Stomach (tissue), 9 donors: ENCODE results near the gene FAM187B. TPM values are rescaled to one million over a fixed set of nuclear protein-coding genes. Genes with fewer than 3 reads are reported as not detected.

Experiments used
- DNase-seq, 2 donors: peaks; one replicate each; pipeline versions ENCODE4 v3.0.0 to v3.0.0-alpha.2; 2013 to 2019
- H3K27ac ChIP-seq, 5 donors: fragments of 200-600 bp in 4 of 5; sonication (generic) in 4 of 5; one replicate each; pipeline ENCODE4 v1.5.1; 2013 to 2019; ENCODE audit warnings: mild to moderate bottlenecking in 1 of 5, moderate library complexity in 1 of 5
- H3K27me3 ChIP-seq, 3 donors: fragments of 200-600 bp; sonication (generic); one replicate each; pipeline ENCODE4 v1.5.1; 2017 to 2019; ENCODE audit warnings: mixed run types in 1 of 3
- H3K36me3 ChIP-seq, 4 donors: fragments of 200-600 bp; sonication (generic); 1 replicate in 3 of 4; 2 replicates in 1 of 4; pipeline ENCODE4 v1.5.1; 2016 to 2019
- H3K4me1 ChIP-seq, 4 donors: fragments of 200-600 bp; sonication (generic); one replicate each; pipeline ENCODE4 v1.5.1; 2016 to 2019
- H3K4me3 ChIP-seq, 4 donors: fragments of 200-600 bp; sonication (generic) in 3 of 4; one replicate each; pipeline ENCODE4 v1.5.1; 2016 to 2019; ENCODE audit warnings: mild to moderate bottlenecking in 1 of 4
- H3K9me3 ChIP-seq, 4 donors: fragments of 200-600 bp; sonication (generic); one replicate each; pipeline ENCODE4 v1.5.1; 2016 to 2019
- CTCF ChIP-seq, 7 experiments: fragments of 450-650 bp in 4 of 7; fragments of 200-600 bp in 3 of 7; sonication (generic) in 3 of 7; IDR thresholded peaks; one replicate each; pipeline ENCODE4 v1.5.1; 2016 to 2019; ENCODE audit warnings: antibody characterized with exemption in 7 of 7, control low read depth in 2 of 7, mild to moderate bottlenecking in 1 of 7
- EP300 ChIP-seq: sonication (generic); formaldehyde crosslinking; IDR thresholded peaks from one replicate; pipeline ENCODE4 v1.6.1; 2017; ENCODE audit warnings: antibody characterized with exemption
- POLR2A ChIP-seq, 4 donors: fragments of 450-650 bp; IDR thresholded peaks; one replicate each; pipeline ENCODE4 v1.6.1; 2016; ENCODE audit warnings: antibody characterized with exemption in 4 of 4, control low read depth in 2 of 4, mild to moderate bottlenecking in 1 of 4, moderate library complexity in 1 of 4
- POLR2AphosphoS5 ChIP-seq, 3 donors: sonication (generic); formaldehyde crosslinking; IDR thresholded peaks; one replicate each; pipeline ENCODE4 v1.6.1; 2016; ENCODE audit warnings: antibody characterized with exemption in 3 of 3
- WGBS, 5 donors: extraction: QIAGEN DNeasy Blood & Tissue Kit in 3 of 5; methylation state at CpG; one replicate each; pipeline versions ENCODE4 v1.1.5 to v1.1.7; 2013 to 2018; 5-methylcytosine and 5-hydroxymethylcytosine counted together
- intact Hi-C: fragments of 100-400 bp; cut with DNase I; formaldehyde crosslinking; loops from one replicate; pipeline ENCODE4 v1.15.1; 2023; ENCODE audit warnings: low total_unique reads
- polyA plus RNA-seq, 3 donors: library from polyadenylated mRNA; stranded (reverse); fragments of 200-250 nt; gene quantifications; one replicate each; pipeline ENCODE4 v1.2.3, GENCODE V29; 2013
- total RNA-seq, 5 donors: library from RNA; depleted of rRNA; stranded (reverse); fragments of >200 nt; gene quantifications; one replicate each; pipeline versions ENCODE4 v1.1.0 to v1.2.3, GENCODE V29; 2014 to 2016
- donor health status: healthy with polysubstance abuse.
- donor health status: Bipolar disorder and iron deficiency.
- donor health status: healthy.

Gene FAM187B
- total and polyA plus RNA-seq, 8 donors: 0.25 TPM; not detected in 7

GRCh38 chr19:35267353-35267817 is 38.8 kb upstream of the FAM187B start:
- TF ChIP-seq EP300: no peak
- no peak for TF ChIP-seq POLR2AphosphoS5 (IDR thresholded peaks at IDR 0.05)
- peak in 1 of 7 experiments; percentile 8 for TF ChIP-seq CTCF (IDR thresholded peaks at IDR 0.05)
- TF ChIP-seq POLR2A (IDR thresholded peaks at IDR 0.05): no peak
- peaks cover 17 to 71% (median 57%) of the 10 kb centered on the region in 4 donors for H3K4me1 ChIP-seq
- intact Hi-C loops: loop anchor here (10.0 kb wide), 1 partner anchor 123 kb away; the partner anchor contains the start of gene FXYD7
- peak overlapping the region; percentile 93 to 96 (median 95) for H3K27ac ChIP-seq
- 0 to 2% (median 1%) methylated on average over 19 to 40 of the region's 40 CpGs for WGBS, 5 donors
- H3K27me3 ChIP-seq: no peaks in the 10 kb centered on the region
- H3K4me3 ChIP-seq: peak overlapping the region; percentile 66 to 84 (median 75)
- peak in 1 of 2 donors; percentile 74 for DNase-seq
- H3K9me3 ChIP-seq: no peaks in the 10 kb centered on the region
- H3K36me3 ChIP-seq: peaks cover 22 to 61% (median 36%) of the 10 kb centered on the region in 4 donors

GRCh38 chr19:35266520-35267352 is 38.2 kb upstream of the FAM187B start:
- H3K4me3 ChIP-seq: peak overlapping the region; percentile 66 to 84 (median 75)
- peaks cover 16 to 61% (median 31%) of the 10 kb centered on the region in 4 donors for H3K36me3 ChIP-seq

GRCh38 chr19:35265900-35266519 is 37.5 kb upstream of the FAM187B start:
- Histone ChIP-seq H3K4me1 (peaks cover 25 to 78% (median 62%) of the 10 kb centered on the region in 4 donors), H3K27ac (peak overlapping the region in 4 of 5 donors; percentile 93 to 96 (median 95)), H3K4me3 (no peak overlapping the region), H3K27me3 (no peaks in the 10 kb centered on the region), H3K36me3 (peaks cover 9 to 60% (median 24%) of the 10 kb centered on the region in 4 donors), H3K9me3 (no peaks in the 10 kb centered on the region)
- intact Hi-C loops: loop anchor here (10.0 kb wide), 1 partner anchor 121 kb away; the partner anchor contains the start of gene FXYD7
- WGBS, 5 donors: 62 to 74% (median 67%) methylated on average over 5 to 10 of the region's 10 CpGs
- DNase-seq: no peak
- TF ChIP-seq CTCF (IDR thresholded peaks at IDR 0.05): no peak
- TF ChIP-seq POLR2A (IDR thresholded peaks at IDR 0.05): no peak
- no peak for TF ChIP-seq POLR2AphosphoS5 (IDR thresholded peaks at IDR 0.05)
- no peak for TF ChIP-seq EP300

More at GRCh38 chr19:35266520-35267352, 38.2 kb upstream of the FAM187B start:
- Histone ChIP-seq H3K27me3 (no peaks in the 10 kb centered on the region), H3K27ac (peak overlapping the region; percentile 93 to 96 (median 95)), H3K4me1 (peaks cover 19 to 71% (median 60%) of the 10 kb centered on the region in 4 donors), H3K9me3 (no peaks in the 10 kb centered on the region)
- TF ChIP-seq CTCF (IDR thresholded peaks at IDR 0.05): no peak
- no peak for TF ChIP-seq EP300
- TF ChIP-seq POLR2AphosphoS5 (IDR thresholded peaks at IDR 0.05): no peak
- TF ChIP-seq POLR2A (IDR thresholded peaks at IDR 0.05): no peak
- peak in 1 of 2 donors; percentile 54 for DNase-seq
- intact Hi-C loops: loop anchor here (10.0 kb wide), 1 partner anchor 122 kb away; the partner anchor contains the start of gene FXYD7
- WGBS, 5 donors: 34 to 74% (median 36%) methylated on average over 8 to 39 of the region's 39 CpGs
